ENCODE data around the gene DCLRE1B. TPM values are rescaled to one million over a fixed set of nuclear protein-coding genes. Genes with fewer than 3 reads are reported as not detected.

DCLRE1B gene
- total and polyA plus RNA-seq, 2 donors (not counting 1 experiment from before 2014, with no cell fraction given): 1.0 to 4.8 TPM

- H2AFZ ChIP-seq (ENCODE audit: insufficient read depth, low read depth, low read length, poor library complexity, severe bottlenecking): peak overlapping the region; percentile 14
- CTCF ChIA-PET: interaction anchor here (0.6 to 4.2 kb wide), 18 partner anchors 10 to 1145 kb away, joined by 3 to 36 read pairs (median 4); partner anchors contain the start of genes AP4B1, HIPK1 and PPM1J
- H3K27me3 Mint-ChIP-seq: no peaks in the 10 kb centered on the region
- H3K4me3 ChIP-seq (ENCODE audit: control extremely low read depth in 1 of 5, extremely low read depth in 1 of 5, insufficient read depth in 1 of 5, low read depth in 2 of 5, low read length in 4 of 5): peak overlapping the region; percentile 5 to 58 (median 31)
- H3K9me3 ChIP-seq (ENCODE audit: control extremely low read depth in 1 of 3, control insufficient read depth in 2 of 3, insufficient read depth in 1 of 3, low read length in 2 of 3): no peaks in the 10 kb centered on the region
- WGBS (ENCODE audit: insufficient coverage): no CpG with 5 or more reads among the region's 3 CpGs
- intact Hi-C loops (cut with micrococcal nuclease): loop anchor here (1.0 to 2.0 kb wide), 5 partner anchors 12 to 69 kb away; partner anchors contain the start of genes AP4B1, HIPK1, PTPN22 and RSBN1
- H3K36me3 ChIP-seq (replicated peaks in 1 of 2; ENCODE audit: control extremely low read depth in 1 of 2, control insufficient read depth in 1 of 2, extremely low read depth in 1 of 2, insufficient read depth in 2 of 2, low read length in 1 of 2): peaks cover 6 to 18% of the 10 kb centered on the region in 2 experiments
- peak; percentile 79 for DNase-seq
- H3K27ac Mint-ChIP-seq: peak overlapping the region; percentile 92
- POLR2A ChIA-PET: interaction anchor here (0.7 to 1.1 kb wide), 4 partner anchors 10 to 56 kb away, joined by 4 to 10 read pairs (median 5); partner anchors contain the start of genes AP4B1 and DCLRE1B
- no peaks in the 10 kb centered on the region for H3K9me3 Mint-ChIP-seq (ENCODE audit: insufficient read depth)
- no peaks in the 10 kb centered on the region for H4K20me1 ChIP-seq (ENCODE audit: control insufficient read depth, insufficient read depth, low read length, poor library complexity, severe bottlenecking)
- H3K27ac ChIP-seq (ENCODE audit: low read length in 2 of 2): peak overlapping the region; percentile 73 to 80
- peak overlapping the region; percentile 39 for H3K9ac ChIP-seq (ENCODE audit: low read length)
- peaks cover 58% of the 10 kb centered on the region for H3K4me1 Mint-ChIP-seq
- H3K4me2 ChIP-seq (replicated peaks; ENCODE audit: low read depth, low read length, poor library complexity, severe bottlenecking): peak overlapping the region; percentile 68
- peaks cover 37% of the 10 kb centered on the region for H3K79me2 ChIP-seq (ENCODE audit: control insufficient read depth, insufficient read depth, low read length)
- TF ChIP-seq, protein P1, sequence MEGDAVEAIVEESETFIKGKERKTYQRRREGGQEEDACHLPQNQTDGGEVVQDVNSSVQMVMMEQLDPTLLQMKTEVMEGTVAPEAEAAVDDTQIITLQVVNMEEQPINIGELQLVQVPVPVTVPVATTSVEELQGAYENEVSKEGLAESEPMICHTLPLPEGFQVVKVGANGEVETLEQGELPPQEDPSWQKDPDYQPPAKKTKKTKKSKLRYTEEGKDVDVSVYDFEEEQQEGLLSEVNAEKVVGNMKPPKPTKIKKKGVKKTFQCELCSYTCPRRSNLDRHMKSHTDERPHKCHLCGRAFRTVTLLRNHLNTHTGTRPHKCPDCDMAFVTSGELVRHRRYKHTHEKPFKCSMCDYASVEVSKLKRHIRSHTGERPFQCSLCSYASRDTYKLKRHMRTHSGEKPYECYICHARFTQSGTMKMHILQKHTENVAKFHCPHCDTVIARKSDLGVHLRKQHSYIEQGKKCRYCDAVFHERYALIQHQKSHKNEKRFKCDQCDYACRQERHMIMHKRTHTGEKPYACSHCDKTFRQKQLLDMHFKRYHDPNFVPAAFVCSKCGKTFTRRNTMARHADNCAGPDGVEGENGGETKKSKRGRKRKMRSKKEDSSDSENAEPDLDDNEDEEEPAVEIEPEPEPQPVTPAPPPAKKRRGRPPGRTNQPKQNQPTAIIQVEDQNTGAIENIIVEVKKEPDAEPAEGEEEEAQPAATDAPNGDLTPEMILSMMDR (IDR thresholded peaks at IDR 0.05): no peak
- TF ChIP-seq EZH2 (IDR thresholded peaks at IDR 0.05; ENCODE audit: borderline replicate concordance, insufficient read depth, low read depth, low read length, poor library complexity, severe bottlenecking): no peak
- peak; percentile 80 for ATAC-seq (ENCODE audit: low read depth)
- no peaks in the 10 kb centered on the region for H3K27me3 ChIP-seq (replicated peaks in 1 of 4; ENCODE audit: control extremely low read depth in 1 of 4, control insufficient read depth in 3 of 4, insufficient read depth in 4 of 4, low read length in 3 of 4)
- peaks cover 58 to 60% of the 10 kb centered on the region in 2 donors for H3K4me1 ChIP-seq (ENCODE audit: control insufficient read depth in 2 of 2, insufficient read depth in 2 of 2, low read length in 2 of 2)
- peak overlapping the region; percentile 72 for H3K4me3 Mint-ChIP-seq
These were observed 45.5 kb upstream of the DCLRE1B start for GRCh38 chr1:113859478-113860175.

DNA sequence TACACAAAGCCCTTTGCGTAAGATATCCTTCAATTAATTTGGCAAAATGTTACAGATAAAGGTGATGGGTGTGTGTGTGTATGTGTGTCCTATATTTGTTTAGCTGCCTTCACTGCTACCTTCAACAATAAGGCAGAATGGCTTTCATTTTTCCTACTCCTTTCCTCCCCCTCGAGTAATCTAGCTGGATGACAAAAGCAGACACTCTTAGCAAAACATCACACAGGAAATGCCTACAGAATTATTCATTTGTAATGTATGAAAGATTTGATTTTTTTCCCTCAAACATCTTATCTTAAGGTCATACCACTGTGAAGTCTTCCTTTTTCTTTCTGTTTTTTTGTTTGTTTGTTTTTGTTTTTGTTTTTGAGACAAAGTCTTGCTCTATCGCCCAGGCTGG, 44.2 kb upstream of the DCLRE1B start:
- Histone ChIP-seq H3K79me2 (ENCODE audit: control insufficient read depth, insufficient read depth, low read length) (peaks cover 47% of the 10 kb centered on the region), H2AFZ (ENCODE audit: insufficient read depth, low read depth, low read length, poor library complexity, severe bottlenecking) (no peak overlapping the region), H3K9ac (ENCODE audit: low read length) (no peak overlapping the region), H3K4me1 (ENCODE audit: control insufficient read depth in 2 of 2, insufficient read depth in 2 of 2, low read length in 2 of 2) (peaks cover 58 to 60% of the 10 kb centered on the region in 2 donors), H4K20me1 (ENCODE audit: control insufficient read depth, insufficient read depth, low read length, poor library complexity, severe bottlenecking) (no peaks in the 10 kb centered on the region), H3K27ac (ENCODE audit: low read length in 2 of 2) (peak overlapping the region; percentile 64 to 80), H3K27me3 (replicated peaks in 1 of 4; ENCODE audit: control extremely low read depth in 1 of 4, control insufficient read depth in 3 of 4, insufficient read depth in 4 of 4, low read length in 3 of 4) (no peaks in the 10 kb centered on the region), H3K9me3 (ENCODE audit: control extremely low read depth in 1 of 3, control insufficient read depth in 2 of 3, insufficient read depth in 1 of 3, low read length in 2 of 3) (no peaks in the 10 kb centered on the region), H3K4me3 (ENCODE audit: control extremely low read depth in 1 of 5, extremely low read depth in 1 of 5, insufficient read depth in 1 of 5, low read depth in 2 of 5, low read length in 4 of 5) (no peak overlapping the region), H3K36me3 (replicated peaks in 1 of 2; ENCODE audit: control extremely low read depth in 1 of 2, control insufficient read depth in 1 of 2, extremely low read depth in 1 of 2, insufficient read depth in 2 of 2, low read length in 1 of 2) (peaks cover 4 to 13% of the 10 kb centered on the region in 2 experiments), H3K4me2 (replicated peaks; ENCODE audit: low read depth, low read length, poor library complexity, severe bottlenecking) (peak overlapping the region; percentile 68)
- H3K27ac Mint-ChIP-seq: peak overlapping the region; percentile 84
- H3K4me1 Mint-ChIP-seq: peaks cover 58% of the 10 kb centered on the region
- intact Hi-C loops (cut with micrococcal nuclease): no loop called here
- CTCF ChIA-PET: interaction anchor here (1.0 to 3.6 kb wide), 3 partner anchors 9 to 43 kb away, joined by 3 to 16 read pairs (median 11); partner anchors contain the start of gene AP4B1
- no peak for TF ChIP-seq EZH2 (IDR thresholded peaks at IDR 0.05; ENCODE audit: borderline replicate concordance, insufficient read depth, low read depth, low read length, poor library complexity, severe bottlenecking)
- TF ChIP-seq, protein P1 (IDR thresholded peaks at IDR 0.05): no peak
- POLR2A ChIA-PET: no interaction called here
- DNase-seq (no peak), ATAC-seq (ENCODE audit: low read depth) (no peak)
- no CpG with 5 or more reads among the region's 3 CpGs for WGBS (ENCODE audit: insufficient coverage)
- H3K27me3 Mint-ChIP-seq: no peaks in the 10 kb centered on the region
- no peaks in the 10 kb centered on the region for H3K9me3 Mint-ChIP-seq (ENCODE audit: insufficient read depth)
- peak overlapping the region; percentile 59 for H3K4me3 Mint-ChIP-seq

Data from B cell (primary cell).